ENCODE data around the gene DPP7.
"Not testable (repeated sequence)": the region's sequence is repeated elsewhere in the genome, so short reads cannot be mapped to it uniquely, and the experiment has no call there.

Gene DPP7

GRCh38 chr9:137130176-137130755, 15.7 kb upstream of the DPP7 start:
- in situ Hi-C loops (cut with HindIII; ENCODE audit: low sequenced_read_pairs) = no loop called here

GRCh38 chr9:137129456-137130175, 15.1 kb upstream of the DPP7 start:
- in situ Hi-C loops (cut with HindIII; ENCODE audit: low sequenced_read_pairs) = no loop called here

GRCh38 chr9:137128862-137129455, 14.4 kb upstream of the DPP7 start:
- in situ Hi-C loops (cut with HindIII; ENCODE audit: low sequenced_read_pairs) = no loop called here

GRCh38 chr9:137128158-137128861, 13.8 kb upstream of the DPP7 start:
- in situ Hi-C loops (cut with HindIII; ENCODE audit: low sequenced_read_pairs) = no loop called here

GRCh38 chr9:137127301-137128157, 13.0 kb upstream of the DPP7 start:
- in situ Hi-C loops (cut with HindIII; ENCODE audit: low sequenced_read_pairs) = no loop called here

DNA sequence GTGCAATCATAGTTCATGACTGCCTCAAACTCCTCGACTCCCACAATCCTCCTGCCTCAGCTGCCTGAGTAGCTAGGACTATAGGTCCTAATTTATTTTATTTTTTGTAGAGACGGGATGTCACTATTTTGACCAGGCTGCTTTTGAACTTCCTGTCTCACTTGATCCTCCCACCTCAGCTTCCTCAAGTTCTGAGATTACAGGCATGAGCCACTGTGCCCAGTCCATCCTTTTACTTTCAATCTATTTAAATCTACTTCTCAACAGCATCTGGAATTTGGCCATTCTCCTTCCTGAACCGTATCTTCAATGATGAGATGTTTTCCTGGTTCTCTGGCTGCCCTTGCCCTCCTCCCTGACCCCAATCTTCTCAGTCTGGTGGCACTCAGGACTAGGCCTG, 12.3 kb upstream of the DPP7 start:
- in situ Hi-C loops (cut with HindIII; ENCODE audit: low sequenced_read_pairs) = no loop called here

DNA sequence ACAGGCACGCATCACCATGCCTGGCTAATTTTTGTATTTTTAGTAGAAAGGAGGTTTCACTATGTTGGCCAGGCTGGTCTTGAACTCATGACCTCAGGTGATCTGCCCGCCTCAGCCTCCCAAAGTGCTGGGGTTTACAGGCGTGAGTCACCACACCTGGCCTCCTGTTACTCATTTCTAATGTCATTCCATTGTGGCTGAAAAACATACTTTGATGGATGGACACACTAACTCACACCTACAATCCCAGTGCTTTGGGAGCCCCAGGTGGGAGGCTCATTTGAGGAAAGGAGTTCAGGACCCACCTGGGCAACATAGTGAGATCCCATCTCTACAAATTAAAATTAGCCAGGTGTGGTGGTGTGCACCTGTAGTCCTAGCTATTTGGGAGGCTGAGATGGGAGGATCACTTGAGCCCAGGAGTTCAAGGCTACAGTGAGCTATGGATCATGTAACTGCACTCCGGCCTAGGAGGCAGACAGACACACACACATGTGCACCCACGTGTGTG, 9.5 kb upstream of the DPP7 start:
- in situ Hi-C loops (cut with HindIII; ENCODE audit: low sequenced_read_pairs) = not testable (repeated sequence)

GRCh38 chr9:137123468-137123837, 8.9 kb upstream of the DPP7 start:
- in situ Hi-C loops (cut with HindIII; ENCODE audit: low sequenced_read_pairs) = no loop called here

DNA sequence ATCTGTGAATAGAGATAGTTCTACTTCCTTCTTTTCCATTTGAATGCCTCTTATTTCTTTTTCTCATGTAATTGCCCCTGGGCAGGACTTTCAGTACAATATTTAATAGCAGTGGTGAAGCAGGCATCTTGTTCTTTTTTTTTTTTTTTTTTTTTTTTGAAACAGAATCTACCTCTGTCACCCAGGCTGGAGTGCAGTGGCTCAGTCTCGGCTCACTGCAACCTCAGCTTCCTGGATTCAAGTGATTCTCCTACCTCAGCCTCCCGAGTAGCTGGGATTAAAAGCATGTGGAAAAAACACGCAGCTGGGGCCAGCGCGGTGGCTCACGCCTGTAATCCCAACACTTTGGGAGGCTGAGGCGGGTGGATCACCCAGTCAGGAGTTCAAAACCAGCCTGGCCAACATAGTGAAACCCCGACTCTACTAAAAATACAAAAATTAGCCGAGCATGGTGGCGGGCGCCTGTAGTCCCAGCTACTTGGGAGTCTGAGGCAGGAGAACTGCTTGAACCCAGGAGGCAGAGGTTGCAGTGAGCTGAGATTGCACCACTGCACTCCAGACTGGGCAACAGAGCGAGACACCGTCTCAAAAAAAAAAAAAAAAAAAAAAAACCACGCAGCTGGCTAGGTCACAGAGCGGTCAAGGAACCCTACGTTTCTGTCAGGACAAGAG, 8.4 kb upstream of the DPP7 start:
- in situ Hi-C loops (cut with HindIII; ENCODE audit: low sequenced_read_pairs) = not testable (repeated sequence)

GRCh38 chr9:137121927-137122795, 7.6 kb upstream of the DPP7 start:
- in situ Hi-C loops (cut with HindIII; ENCODE audit: low sequenced_read_pairs) = not testable (repeated sequence)

DNA sequence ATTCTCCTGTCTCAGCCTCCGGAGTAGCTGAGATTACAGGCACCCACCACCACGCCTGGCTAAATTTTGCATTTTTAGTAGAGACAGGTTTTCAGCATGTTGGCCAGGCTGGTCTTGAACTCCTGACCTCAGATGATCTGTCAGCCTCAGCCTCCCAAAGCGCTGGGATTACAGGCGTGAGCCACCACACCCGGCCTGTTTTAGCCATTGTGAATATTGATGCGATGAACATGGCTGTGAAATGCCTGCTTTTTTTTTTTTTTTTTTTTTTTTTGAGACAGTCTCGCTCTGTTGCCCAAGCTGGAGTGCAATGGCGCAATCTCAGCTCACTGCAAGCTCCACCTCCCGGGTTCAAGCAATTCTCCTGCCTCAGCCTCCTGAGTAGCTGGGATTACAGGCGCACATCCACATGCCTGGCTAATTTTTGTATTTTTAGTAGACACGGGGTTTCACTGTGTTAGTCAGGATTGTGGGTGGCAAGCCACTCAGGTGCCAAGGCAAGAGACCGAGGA, 3.6 kb upstream of the DPP7 start:
- in situ Hi-C loops (cut with HindIII; ENCODE audit: low sequenced_read_pairs) = not testable (repeated sequence)

- in situ Hi-C loops (cut with HindIII; ENCODE audit: low sequenced_read_pairs) = no loop called here
Measured at GRCh38 chr9:137117269-137117731, 2.8 kb upstream of the DPP7 start.

GRCh38 chr9:137116728-137117127, 2.2 kb upstream of the DPP7 start:
- in situ Hi-C loops (cut with HindIII; ENCODE audit: low sequenced_read_pairs) = no loop called here

DNA sequence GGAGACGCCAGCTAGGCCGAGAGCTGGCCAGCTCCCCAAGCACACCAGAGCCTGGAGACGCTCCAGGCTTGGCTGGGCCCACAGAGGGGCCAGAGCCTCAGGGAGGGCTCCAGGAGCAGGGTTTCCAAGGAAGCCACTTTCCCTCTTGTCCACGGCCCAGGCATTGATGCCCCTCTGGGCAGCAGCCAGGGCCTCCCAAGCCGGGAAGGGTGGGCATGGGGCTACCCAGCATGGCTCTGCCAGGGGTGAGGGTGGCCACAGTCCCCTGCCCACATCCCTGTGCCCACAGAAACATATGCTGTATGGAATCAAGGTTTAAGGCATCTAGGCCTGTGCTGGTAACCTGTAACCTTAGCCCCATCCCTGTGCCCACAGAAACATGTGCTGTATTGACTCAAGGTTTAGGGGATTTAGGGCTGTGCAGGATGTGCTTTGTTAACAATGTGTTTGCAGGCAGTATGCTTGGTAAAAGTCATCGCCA, 1.5 kb upstream of the DPP7 start:
- in situ Hi-C loops (cut with HindIII; ENCODE audit: low sequenced_read_pairs) = no loop called here

DNA sequence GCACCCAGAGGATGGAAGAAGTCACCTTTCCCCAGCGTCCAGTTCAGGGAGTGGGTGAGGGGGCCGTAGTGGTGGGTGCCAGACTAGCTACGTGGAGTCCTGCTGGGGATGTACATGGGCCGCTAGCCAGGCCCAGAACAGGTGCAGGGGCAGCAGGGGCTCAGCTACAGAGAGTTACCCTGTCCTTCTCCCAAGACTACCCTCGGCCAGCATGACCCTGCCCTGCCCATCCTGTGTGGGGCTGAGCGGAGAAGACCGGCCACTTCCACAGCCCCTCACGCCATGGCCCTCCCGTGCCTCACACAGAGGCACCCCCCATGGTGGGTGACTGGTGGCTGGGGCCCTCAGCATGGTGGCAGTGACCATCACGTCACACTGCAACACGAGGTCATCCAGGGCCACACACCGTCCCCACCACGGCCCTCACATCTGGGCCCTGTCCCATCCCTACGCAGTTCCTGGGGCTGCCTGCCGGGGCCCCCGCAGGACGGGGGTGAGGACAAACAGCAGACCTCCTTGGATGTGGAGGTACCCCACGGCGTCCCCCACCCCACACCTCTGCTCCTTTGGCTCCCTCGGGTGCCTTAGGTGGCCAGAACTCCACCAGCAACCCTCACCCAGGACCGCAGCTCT, 977 bp upstream of the DPP7 start:
- in situ Hi-C loops (cut with HindIII; ENCODE audit: low sequenced_read_pairs) = no loop called here

DNA sequence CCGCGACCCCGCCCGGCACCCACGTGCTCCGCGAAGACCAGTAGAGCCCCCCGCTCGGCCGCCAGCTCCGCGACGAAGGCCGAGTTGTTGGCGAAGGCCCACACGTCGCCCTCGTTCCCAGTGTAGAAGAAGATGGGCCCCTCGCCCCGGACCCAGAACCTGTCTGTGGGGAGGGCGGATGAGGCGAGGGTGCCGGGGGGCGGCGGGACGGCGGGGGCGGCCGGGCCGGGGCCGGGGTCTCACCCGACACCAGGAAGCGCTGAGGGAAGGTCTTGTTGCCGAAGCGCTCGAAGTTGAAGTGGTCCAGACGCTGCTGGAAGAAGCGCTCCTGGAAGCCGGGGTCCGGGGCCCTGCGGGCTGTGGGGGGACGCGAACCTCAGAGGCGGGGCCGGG, 317 bp downstream of the DPP7 start:
- in situ Hi-C loops (cut with HindIII; ENCODE audit: low sequenced_read_pairs) = no loop called here

- in situ Hi-C loops (cut with HindIII; ENCODE audit: low sequenced_read_pairs) = no loop called here
Measured at GRCh38 chr9:137113385-137114159, 961 bp downstream of the DPP7 start.

Measured in DLD1 (cell line).